Measurements from ENCODE around the gene SH3D19. TPM values are rescaled to one million over a fixed set of nuclear protein-coding genes. Genes with fewer than 3 reads are reported as not detected.
"Not testable (repeated sequence)": the region's sequence is repeated elsewhere in the genome, so short reads cannot be mapped to it uniquely, and the experiment has no call there.

The SH3D19 gene
- total RNA-seq, 2 experiments from 2014 or later, result not detected

- CTCF ChIA-PET (ENCODE audit: unreplicated experiment), result no interaction called here
- no peak overlapping the region for H2AFZ ChIP-seq (ENCODE audit: low read length)
- no peaks in the 10 kb centered on the region for H3K9me2 ChIP-seq (ENCODE audit: insufficient read depth, low read length)
- no TSS peak for BruUV-seq (replicated peaks)
- H3K27ac ChIP-seq (ENCODE audit: low read depth, low read length, poor library complexity, severe bottlenecking), result no peak overlapping the region
- no peak overlapping the region for H3K4me2 ChIP-seq (ENCODE audit: low read length)
- no peaks in the 10 kb centered on the region for H4K20me1 ChIP-seq (ENCODE audit: insufficient read depth, low read length)
- H3K9me3 ChIP-seq (ENCODE audit: low read length), result no peaks in the 10 kb centered on the region
- intact Hi-C loops (cut with micrococcal nuclease; ENCODE audit: unreplicated experiment), result no loop called here
- H3K4me3 ChIP-seq (ENCODE audit: low read depth, low read length, poor library complexity, severe bottlenecking), result no peak overlapping the region
- TF ChIP-seq EZH2phosphoT487 (IDR thresholded peaks at IDR 0.05; ENCODE audit: borderline replicate concordance, low read depth, low read length) (no peak), CTCF (conservative IDR thresholded peaks at IDR 0.05; ENCODE audit: low read length) (no peak)
- H3K79me2 ChIP-seq (ENCODE audit: insufficient read depth, low read depth, low read length), result no peaks in the 10 kb centered on the region
- POLR2A ChIA-PET, result interaction anchor here (0.7 kb wide), 1 partner anchor 27 kb away, joined by 3 read pairs; no protein-coding TSS in a partner anchor
- H3K36me3 ChIP-seq (ENCODE audit: insufficient read depth, low read length), result no peaks in the 10 kb centered on the region
- DNase-seq (ENCODE audit: low spot score), result no peak
- no peaks in the 10 kb centered on the region for H3K4me1 ChIP-seq (ENCODE audit: insufficient read depth, low read length, poor library complexity, severe bottlenecking)
Measured at GRCh38 chr4:151239608-151240007, 85.8 kb downstream of the SH3D19 start.

- Histone ChIP-seq H3K9me3 (ENCODE audit: low read length) (no peaks in the 10 kb centered on the region), H3K36me3 (ENCODE audit: insufficient read depth, low read length) (no peaks in the 10 kb centered on the region), H3K4me1 (ENCODE audit: insufficient read depth, low read length, poor library complexity, severe bottlenecking) (no peaks in the 10 kb centered on the region), H3K79me2 (ENCODE audit: insufficient read depth, low read depth, low read length) (no peaks in the 10 kb centered on the region), H2AFZ (ENCODE audit: low read length) (no peak overlapping the region), H3K4me3 (ENCODE audit: low read depth, low read length, poor library complexity, severe bottlenecking) (no peak overlapping the region), H4K20me1 (ENCODE audit: insufficient read depth, low read length) (no peaks in the 10 kb centered on the region), H3K4me2 (ENCODE audit: low read length) (no peak overlapping the region), H3K9me2 (ENCODE audit: insufficient read depth, low read length) (no peaks in the 10 kb centered on the region), H3K27ac (ENCODE audit: low read depth, low read length, poor library complexity, severe bottlenecking) (no peak overlapping the region)
- no peak for TF ChIP-seq CTCF (conservative IDR thresholded peaks at IDR 0.05; ENCODE audit: low read length)
- no peak for TF ChIP-seq EZH2phosphoT487 (IDR thresholded peaks at IDR 0.05; ENCODE audit: borderline replicate concordance, low read depth, low read length)
- no TSS peak for BruUV-seq (replicated peaks)
- DNase-seq (ENCODE audit: low spot score), result no peak
- CTCF ChIA-PET (ENCODE audit: unreplicated experiment), result no interaction called here
- POLR2A ChIA-PET, result no interaction called here
- intact Hi-C loops (cut with micrococcal nuclease; ENCODE audit: unreplicated experiment), result no loop called here
Measured at GRCh38 chr4:151238477-151238876, 86.9 kb downstream of the SH3D19 start.

- CTCF ChIA-PET (ENCODE audit: unreplicated experiment), result no interaction called here
- intact Hi-C loops (cut with micrococcal nuclease; ENCODE audit: unreplicated experiment), result no loop called here
- POLR2A ChIA-PET, result no interaction called here
Measured at GRCh38 chr4:151236036-151236435, 89.4 kb downstream of the SH3D19 start.

GRCh38 chr4:151235373-151235772 is 90.0 kb downstream of the SH3D19 start:
- H2AFZ ChIP-seq (ENCODE audit: low read length); intact Hi-C loops (cut with micrococcal nuclease; ENCODE audit: unreplicated experiment); DNase-seq (ENCODE audit: low spot score); H3K79me2 ChIP-seq (ENCODE audit: insufficient read depth, low read depth, low read length); H3K27ac ChIP-seq (ENCODE audit: low read depth, low read length, poor library complexity, severe bottlenecking); H3K9me3 ChIP-seq (ENCODE audit: low read length); H4K20me1 ChIP-seq (ENCODE audit: insufficient read depth, low read length); BruUV-seq (replicated peaks); CTCF ChIA-PET (ENCODE audit: unreplicated experiment); H3K9me2 ChIP-seq (ENCODE audit: insufficient read depth, low read length); H3K36me3 ChIP-seq (ENCODE audit: insufficient read depth, low read length); H3K4me3 ChIP-seq (ENCODE audit: low read depth, low read length, poor library complexity, severe bottlenecking); H3K4me2 ChIP-seq (ENCODE audit: low read length); H3K4me1 ChIP-seq (ENCODE audit: insufficient read depth, low read length, poor library complexity, severe bottlenecking): not testable (repeated sequence)
- POLR2A ChIA-PET, result interaction anchor here (0.6 kb wide), 1 partner anchor 25 kb away, joined by 3 read pairs; no protein-coding TSS in a partner anchor

More at GRCh38 chr4:151236036-151236435, 89.4 kb downstream of the SH3D19 start:
- Histone ChIP-seq H3K79me2 (ENCODE audit: insufficient read depth, low read depth, low read length) (no peaks in the 10 kb centered on the region), H3K9me2 (ENCODE audit: insufficient read depth, low read length) (no peaks in the 10 kb centered on the region), H3K27ac (ENCODE audit: low read depth, low read length, poor library complexity, severe bottlenecking) (no peak overlapping the region), H3K9me3 (ENCODE audit: low read length) (no peaks in the 10 kb centered on the region), H3K36me3 (ENCODE audit: insufficient read depth, low read length) (no peaks in the 10 kb centered on the region), H4K20me1 (ENCODE audit: insufficient read depth, low read length) (no peaks in the 10 kb centered on the region), H3K4me3 (ENCODE audit: low read depth, low read length, poor library complexity, severe bottlenecking) (no peak overlapping the region), H3K4me2 (ENCODE audit: low read length) (no peak overlapping the region), H2AFZ (ENCODE audit: low read length) (no peak overlapping the region), H3K4me1 (ENCODE audit: insufficient read depth, low read length, poor library complexity, severe bottlenecking) (no peaks in the 10 kb centered on the region)
- no peak for DNase-seq (ENCODE audit: low spot score)
- BruUV-seq (replicated peaks), result no TSS peak
- TF ChIP-seq CTCF (conservative IDR thresholded peaks at IDR 0.05; ENCODE audit: low read length) (no peak), EZH2phosphoT487 (IDR thresholded peaks at IDR 0.05; ENCODE audit: borderline replicate concordance, low read depth, low read length) (no peak)

All from OCI-LY7 (cell line).